ENCODE data around the gene SLITRK3.

Gene SLITRK3, protein sequence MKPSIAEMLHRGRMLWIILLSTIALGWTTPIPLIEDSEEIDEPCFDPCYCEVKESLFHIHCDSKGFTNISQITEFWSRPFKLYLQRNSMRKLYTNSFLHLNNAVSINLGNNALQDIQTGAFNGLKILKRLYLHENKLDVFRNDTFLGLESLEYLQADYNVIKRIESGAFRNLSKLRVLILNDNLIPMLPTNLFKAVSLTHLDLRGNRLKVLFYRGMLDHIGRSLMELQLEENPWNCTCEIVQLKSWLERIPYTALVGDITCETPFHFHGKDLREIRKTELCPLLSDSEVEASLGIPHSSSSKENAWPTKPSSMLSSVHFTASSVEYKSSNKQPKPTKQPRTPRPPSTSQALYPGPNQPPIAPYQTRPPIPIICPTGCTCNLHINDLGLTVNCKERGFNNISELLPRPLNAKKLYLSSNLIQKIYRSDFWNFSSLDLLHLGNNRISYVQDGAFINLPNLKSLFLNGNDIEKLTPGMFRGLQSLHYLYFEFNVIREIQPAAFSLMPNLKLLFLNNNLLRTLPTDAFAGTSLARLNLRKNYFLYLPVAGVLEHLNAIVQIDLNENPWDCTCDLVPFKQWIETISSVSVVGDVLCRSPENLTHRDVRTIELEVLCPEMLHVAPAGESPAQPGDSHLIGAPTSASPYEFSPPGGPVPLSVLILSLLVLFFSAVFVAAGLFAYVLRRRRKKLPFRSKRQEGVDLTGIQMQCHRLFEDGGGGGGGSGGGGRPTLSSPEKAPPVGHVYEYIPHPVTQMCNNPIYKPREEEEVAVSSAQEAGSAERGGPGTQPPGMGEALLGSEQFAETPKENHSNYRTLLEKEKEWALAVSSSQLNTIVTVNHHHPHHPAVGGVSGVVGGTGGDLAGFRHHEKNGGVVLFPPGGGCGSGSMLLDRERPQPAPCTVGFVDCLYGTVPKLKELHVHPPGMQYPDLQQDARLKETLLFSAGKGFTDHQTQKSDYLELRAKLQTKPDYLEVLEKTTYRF

DNA sequence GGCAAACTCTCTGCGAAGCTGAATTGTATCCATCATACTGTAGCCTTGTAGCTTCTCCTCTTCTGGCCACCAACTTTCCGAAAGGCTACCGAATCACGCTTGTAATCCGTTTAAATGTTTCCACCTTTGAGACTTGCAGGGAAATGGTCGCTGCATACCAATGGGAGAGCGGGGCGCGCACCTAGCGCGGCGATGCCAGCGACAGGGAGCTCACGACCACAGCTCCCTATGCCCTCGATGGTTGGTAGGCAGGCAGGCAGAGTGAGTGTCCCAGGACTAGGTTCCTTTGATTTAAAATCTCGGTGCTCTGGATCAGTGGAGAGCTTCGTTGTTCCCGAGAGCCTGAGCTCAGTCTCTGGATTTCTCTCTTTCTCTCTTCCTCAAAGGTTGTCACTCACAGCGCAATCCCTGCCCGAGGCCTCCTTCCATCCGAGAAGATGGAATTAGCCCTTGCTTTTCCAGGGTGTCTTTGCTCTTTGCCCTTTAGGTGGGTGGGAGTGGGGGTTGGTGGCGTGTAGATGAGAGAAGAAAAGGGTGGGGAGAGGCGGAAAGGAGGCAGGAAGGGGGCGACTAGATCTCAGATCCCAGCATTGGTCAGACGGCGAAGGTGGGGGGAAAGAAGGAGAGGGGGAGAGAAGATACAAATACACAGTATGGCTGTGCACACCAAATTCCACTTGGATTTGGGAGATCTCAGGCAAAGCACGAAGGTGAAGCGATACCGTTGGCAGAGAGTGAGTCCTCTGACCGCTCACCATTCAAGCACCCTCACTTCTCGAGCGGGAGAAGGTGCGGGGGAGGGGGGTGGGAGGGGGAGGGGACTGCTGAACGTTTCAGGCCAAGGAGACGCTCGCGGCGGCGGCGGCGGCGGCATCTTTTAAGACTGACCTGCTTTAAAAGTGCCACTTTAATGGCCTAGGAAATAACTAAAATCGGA, at the start of gene SLITRK3:
SLITRK3 (minus strand) TSS at position 745 of the 937 bp plus-strand sequence. CDS start 5,554 bp downstream, outside the sequence.
- no peak for DNase-seq (ENCODE audit: low read depth in 2 of 2)

GRCh38 chr3:165243597-165243996, 47.4 kb upstream of the SLITRK3 start:
- no peak for DNase-seq (ENCODE audit: low read depth in 2 of 2)

- no peak for DNase-seq (ENCODE audit: low read depth in 2 of 2)
Observed at GRCh38 chr3:165233501-165234195, 37.5 kb upstream of the SLITRK3 start.

DNA sequence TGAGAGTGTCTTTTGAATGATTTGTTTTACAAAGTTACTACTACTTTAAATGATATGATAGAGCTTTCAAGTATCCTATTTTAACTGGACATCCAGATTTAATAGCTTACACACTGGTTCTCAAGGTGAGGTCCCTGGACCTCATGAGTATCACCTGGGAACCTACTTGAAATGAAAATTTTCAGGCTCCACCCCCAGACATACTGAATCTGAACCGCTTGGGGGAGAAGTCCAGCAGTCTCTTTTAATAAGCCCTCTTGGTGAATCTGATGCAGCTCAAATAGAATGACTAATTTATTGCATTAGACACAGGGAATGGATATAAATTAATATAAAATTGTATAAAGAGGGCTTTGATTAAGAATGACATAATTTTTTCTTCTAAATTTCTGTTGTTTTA, 29.4 kb upstream of the SLITRK3 start:
- no peak for DNase-seq (ENCODE audit: low read depth in 2 of 2)

- no peak for DNase-seq (ENCODE audit: low read depth in 2 of 2)
Observed at GRCh38 chr3:165217739-165218138, 21.6 kb upstream of the SLITRK3 start.

DNA sequence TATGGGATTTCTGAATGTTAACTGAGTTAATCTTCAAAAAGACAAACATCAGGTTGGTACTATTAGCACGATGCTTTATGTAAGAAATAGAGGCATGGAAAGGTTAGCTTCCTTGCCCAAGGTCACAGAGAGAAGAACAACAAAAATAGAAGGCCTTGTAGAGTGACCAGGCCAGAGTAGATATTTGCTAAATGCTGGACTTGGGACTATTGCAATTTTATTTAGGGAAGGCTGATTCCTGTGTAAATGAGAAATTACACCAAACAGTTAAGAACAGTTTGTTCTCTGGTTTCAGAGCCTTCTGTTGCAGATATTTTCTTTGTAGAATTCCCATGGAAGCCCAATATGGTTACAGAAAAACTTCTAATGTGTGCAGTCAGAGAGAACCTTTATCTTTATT, 16.4 kb upstream of the SLITRK3 start:
- no peak for DNase-seq (ENCODE audit: low read depth in 2 of 2)

DNA sequence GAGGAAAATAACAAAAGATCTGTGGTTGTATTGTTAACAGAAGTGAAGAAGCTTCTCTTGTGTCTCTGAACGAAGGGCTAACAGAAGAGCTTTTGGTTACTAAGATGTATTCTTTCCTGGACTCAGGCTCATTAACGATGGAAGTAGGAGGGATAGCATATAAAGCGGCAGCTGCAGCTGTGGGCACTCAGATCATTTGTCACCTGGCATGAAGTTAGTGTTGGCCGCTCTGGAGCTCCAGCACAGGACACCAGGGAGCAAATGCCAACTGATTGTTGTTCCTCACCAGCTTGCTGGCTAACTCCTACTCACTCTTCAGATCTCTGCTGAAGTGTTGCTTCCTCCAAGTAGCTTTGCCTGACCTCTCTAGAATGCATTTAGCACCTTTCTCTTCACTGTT, 15.5 kb upstream of the SLITRK3 start:
- no peak for DNase-seq (ENCODE audit: low read depth in 2 of 2)

- DNase-seq (ENCODE audit: low read depth in 2 of 2), result no peak
Observed at GRCh38 chr3:165210727-165211126, 14.5 kb upstream of the SLITRK3 start.

DNA sequence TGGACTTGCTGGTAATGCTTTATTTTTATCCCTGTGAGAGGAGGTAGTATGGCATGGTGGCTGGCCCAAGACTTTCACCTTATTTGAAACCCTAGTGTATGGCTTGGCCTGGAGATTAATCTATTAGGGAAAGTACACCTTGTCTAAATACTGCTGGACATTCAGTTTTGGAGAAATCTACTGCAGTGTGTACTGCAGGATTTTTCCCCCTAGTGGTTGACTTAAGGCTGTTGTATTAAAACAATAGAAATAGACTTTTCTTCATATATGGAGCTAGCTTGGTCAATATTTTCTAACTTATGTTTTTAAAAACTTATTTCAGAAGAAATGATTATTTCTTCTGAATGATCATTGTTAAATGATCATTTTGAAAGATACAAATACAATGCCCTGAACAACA, 13.9 kb upstream of the SLITRK3 start:
- no peak for DNase-seq (ENCODE audit: low read depth in 2 of 2)

DNA sequence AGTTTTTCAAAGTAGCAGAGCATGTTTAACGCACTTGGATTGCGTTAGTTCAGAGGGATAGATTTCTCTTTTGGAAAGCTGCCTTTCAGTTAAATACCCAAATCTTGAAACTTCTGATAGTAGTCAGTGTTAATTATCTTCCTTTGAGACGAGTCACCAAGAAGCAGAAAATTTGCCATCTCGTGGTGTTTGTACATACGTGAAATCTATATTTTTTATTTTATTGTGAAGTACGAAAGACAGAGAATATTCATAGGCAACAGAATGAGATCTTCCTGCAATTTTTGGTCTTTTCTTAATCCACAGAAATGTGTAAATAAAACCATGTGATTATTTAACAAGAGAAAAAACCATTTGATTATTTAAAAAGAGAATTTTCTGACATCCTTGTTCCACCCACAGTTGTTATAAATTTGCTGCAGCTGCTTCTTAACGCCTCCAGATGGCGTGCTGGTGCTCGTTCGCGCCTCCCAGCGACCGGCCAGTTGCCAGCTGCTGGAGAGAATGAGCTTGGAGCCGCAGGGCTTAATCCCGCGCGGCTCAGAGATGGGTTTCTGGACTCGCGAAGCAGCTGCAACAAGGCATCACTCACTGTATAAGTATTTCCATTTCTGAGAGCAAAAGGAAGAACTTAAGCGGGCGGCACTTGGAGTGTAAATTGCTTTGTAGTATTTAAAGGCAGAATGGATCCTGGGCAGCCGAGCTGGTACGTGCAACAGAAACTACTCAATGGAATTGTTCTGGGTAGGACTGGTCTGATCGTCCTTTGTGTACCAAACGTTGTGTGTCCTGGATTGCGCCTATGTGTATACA, 10.5 kb upstream of the SLITRK3 start:
- DNase-seq (ENCODE audit: low read depth in 2 of 2), result no peak

GRCh38 chr3:165204445-165204844, 8.3 kb upstream of the SLITRK3 start:
- DNase-seq (ENCODE audit: low read depth in 2 of 2), result no peak

- no peak for DNase-seq (ENCODE audit: low read depth in 2 of 2)
Observed at GRCh38 chr3:165202995-165203394, 6.8 kb upstream of the SLITRK3 start.

GRCh38 chr3:165201964-165202363, 5.8 kb upstream of the SLITRK3 start:
- DNase-seq (ENCODE audit: low read depth in 2 of 2), result no peak

GRCh38 chr3:165197481-165197800, 1.3 kb upstream of the SLITRK3 start:
- no peak for DNase-seq (ENCODE audit: low read depth in 2 of 2)

DNA sequence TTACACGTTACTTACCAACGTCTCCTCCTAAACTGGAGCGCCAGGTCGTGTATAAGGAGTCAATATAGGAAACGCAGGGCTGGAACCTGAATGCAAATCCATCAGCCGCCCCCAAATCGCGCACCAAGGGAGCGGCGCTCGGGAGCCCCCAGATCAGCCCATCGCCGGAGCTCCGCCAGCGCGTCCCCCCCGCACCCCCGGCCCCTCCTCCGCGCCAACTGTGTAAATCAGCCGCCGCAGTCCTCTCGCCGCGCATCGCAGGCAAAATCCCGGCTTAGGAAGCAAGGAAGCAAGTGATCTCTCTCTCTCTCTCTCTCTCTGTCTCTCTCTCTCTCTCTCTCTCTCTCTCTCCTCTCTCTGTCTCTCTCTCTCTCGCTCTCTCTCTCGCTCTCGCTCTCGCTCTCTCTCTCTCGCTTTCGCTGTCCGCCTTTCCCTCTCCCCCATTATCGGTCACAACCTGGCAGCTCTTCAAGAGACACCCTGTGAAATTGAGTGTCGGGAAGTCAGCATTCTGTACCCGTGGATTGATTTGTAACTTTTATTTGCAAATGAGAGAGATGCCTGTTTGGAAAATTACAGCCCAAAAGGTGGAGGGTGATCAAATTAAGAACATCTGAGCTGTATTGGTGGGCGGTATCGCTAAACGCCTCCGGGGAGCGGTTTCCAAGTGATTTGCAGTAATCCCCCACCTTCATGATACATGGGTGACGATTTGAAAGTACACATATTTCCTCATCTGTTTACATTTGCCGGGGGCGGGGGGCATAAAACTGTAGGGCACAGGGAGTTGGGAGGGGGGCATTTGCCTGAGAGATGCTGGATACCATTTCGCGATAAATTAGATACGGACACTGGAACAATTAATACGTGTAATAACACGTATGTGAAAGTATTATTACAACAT, 645 bp upstream of the SLITRK3 start:
- DNase-seq (ENCODE audit: low read depth in 2 of 2), result no peak

GRCh38 chr3:165195241-165195639, 944 bp downstream of the SLITRK3 start:
- DNase-seq (ENCODE audit: low read depth in 2 of 2), result no peak

- no peak for DNase-seq (ENCODE audit: low read depth in 2 of 2)
Observed at GRCh38 chr3:165194511-165195240, 1.5 kb downstream of the SLITRK3 start.
